A673 (cell line): ENCODE data around the gene GPR158.

Experiments
- CTCF ChIP-seq: fragments of 300-800, 200-600 bp; sonication (generic); conservative IDR thresholded peaks from 2 replicates; pipeline ENCODE4 v1.5.1; 2017; ENCODE audit warnings: low read depth, mild to moderate bottlenecking, antibody characterized with exemption, low read length, moderate library complexity, mixed read lengths
- EZH2 ChIP-seq: fragments of 200-600 bp; sonication (generic); IDR thresholded peaks from 2 replicates; pipeline ENCODE4 v1.6.1; 2017; ENCODE audit warnings: borderline replicate concordance, low read depth, mild to moderate bottlenecking, mixed read lengths, antibody characterized with exemption, low read length; ENCODE audit not compliant: poor library complexity, severe bottlenecking

GRCh38 chr10:25556457-25556856, 381.7 kb downstream of the GPR158 start:
- TF ChIP-seq CTCF (no peak), EZH2 (no peak)
